Naive thymus-derived CD8-positive, alpha-beta T cell (primary cell): ENCODE data around the gene CCDC51. TPM values are rescaled to one million over a fixed set of nuclear protein-coding genes. Genes with fewer than 3 reads are reported as not detected.

ENCODE experiments used
- ATAC-seq, 2 donors: fragments of 150-1000 bp; cut with Tn5 transposase in 1 of 2; sonication (Bioruptor Pico), chemical (Tn5 transposase) in 1 of 2; 1 replicate in 1 of 2; 2 replicates in 1 of 2; pipeline ENCODE4 v1.10.0; 2021; ENCODE audit warnings: mild to moderate bottlenecking in 2 of 2, moderate library complexity in 2 of 2
- POLR2A ChIA-PET: fragments of 350-600 bp; sonication (Branson Sonifier 250); formaldehyde crosslinking; loops from one replicate; lab custom pipeline; 2021; ENCODE audit warnings: antibody characterized with exemption; lab: Charles Lee
- DNase-seq, 10 donors: peaks; one replicate each; pipeline versions ENCODE4 v3.0.0 to v3.0.0-alpha.2; 2020 to 2022
- H3K27ac Mint-ChIP-seq, 10 donors: one replicate each; pipeline ENCODE4 v1.8.0; 2020 to 2022; ENCODE audit warnings: mild to moderate bottlenecking in 10 of 10, mixed read lengths in 10 of 10, moderate library complexity in 4 of 10, inconsistent platforms in 1 of 10
- H3K27me3 Mint-ChIP-seq, 5 donors: one replicate each; pipeline ENCODE4 v1.8.0; 2021 to 2022; ENCODE audit warnings: mixed read lengths in 5 of 5
- H3K36me3 Mint-ChIP-seq, 3 donors: one replicate each; pipeline ENCODE4 v1.8.0; 2020 to 2022; ENCODE audit warnings: mixed read lengths in 3 of 3, mild to moderate bottlenecking in 2 of 3, inconsistent platforms in 1 of 3
- H3K4me1 Mint-ChIP-seq, 4 donors: one replicate each; pipeline ENCODE4 v1.8.0; 2021 to 2022; ENCODE audit warnings: mixed read lengths in 4 of 4
- H3K4me3 Mint-ChIP-seq, 10 donors: one replicate each; pipeline ENCODE4 v1.8.0; 2020 to 2022; ENCODE audit warnings: mild to moderate bottlenecking in 10 of 10, mixed read lengths in 10 of 10, moderate library complexity in 6 of 10, inconsistent platforms in 1 of 10
- H3K9me3 Mint-ChIP-seq, 9 donors: one replicate each; pipeline ENCODE4 v1.8.0; 2020 to 2022; ENCODE audit warnings: mixed read lengths in 9 of 9, mild to moderate bottlenecking in 3 of 9, inconsistent platforms in 1 of 9, moderate library complexity in 1 of 9
- polyA plus RNA-seq, 3 donors: library from polyadenylated mRNA; unstranded; fragments of 300-500 nt; fragmentation: Illumina TruSeq; gene quantifications; one replicate each; pipeline ENCODE4 v1.2.3, GENCODE V29; 2021
- total RNA-seq, 8 experiments: library from RNA in 2 of 8; stranded (reverse) in 2 of 8; gene quantifications; one replicate each; pipeline ENCODE4 v1.2.3 and lab custom pipeline; 2021 to 2026

The CCDC51 gene
- total and polyA plus RNA-seq, 5 experiments from 2014 or later, result 4.6 to 12.9 (median 8.6) TPM

DNA sequence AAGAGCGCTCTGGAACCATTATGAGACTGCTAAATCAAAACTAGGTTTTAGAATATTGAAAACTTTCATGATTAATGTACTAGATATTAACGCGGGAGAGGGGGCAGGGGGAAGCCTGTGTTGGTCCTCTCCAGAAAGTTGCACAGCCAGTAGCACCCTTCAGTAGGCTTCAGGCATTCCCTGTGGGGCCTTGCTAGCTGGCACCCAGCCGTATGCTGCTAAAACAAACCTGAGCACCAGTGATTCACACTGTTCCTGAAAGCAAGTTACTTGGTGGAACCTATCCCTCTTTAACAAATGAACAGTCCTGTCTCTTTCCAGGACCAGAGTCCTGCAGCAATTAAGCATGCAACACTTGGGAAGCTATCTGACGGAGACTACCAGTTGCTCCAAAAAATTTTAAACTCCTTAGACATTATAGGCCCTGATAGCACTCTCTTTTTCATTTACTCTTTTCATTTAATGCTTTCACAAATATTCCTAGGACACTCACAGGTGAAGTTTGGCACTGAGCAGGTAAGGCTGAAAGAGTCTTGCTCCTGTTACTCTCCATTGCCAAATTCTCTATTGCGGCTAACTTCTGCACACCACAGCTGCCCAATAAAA, 5.5 kb upstream of the CCDC51 start:
- Mint-ChIP-seq H3K27ac (peak overlapping the region; percentile 37 to 98 (median 95)), H3K9me3 (no peaks in the 10 kb centered on the region), H3K4me3 (peak overlapping the region; percentile 86 to 98 (median 92)), H3K27me3 (no peaks in the 10 kb centered on the region), H3K4me1 (peaks cover 18 to 62% (median 49%) of the 10 kb centered on the region in 4 donors), H3K36me3 (peaks cover 0 to 40% (median 3%) of the 10 kb centered on the region in 3 donors)
- DNase-seq, result no peak
- POLR2A ChIA-PET, result interaction anchor here (1.0 to 3.7 kb wide), 16 partner anchors 9 to 204 kb away, joined by 3 to 28 read pairs (median 6); partner anchors contain the start of gene ZNF589
- ATAC-seq, result no peak

DNA sequence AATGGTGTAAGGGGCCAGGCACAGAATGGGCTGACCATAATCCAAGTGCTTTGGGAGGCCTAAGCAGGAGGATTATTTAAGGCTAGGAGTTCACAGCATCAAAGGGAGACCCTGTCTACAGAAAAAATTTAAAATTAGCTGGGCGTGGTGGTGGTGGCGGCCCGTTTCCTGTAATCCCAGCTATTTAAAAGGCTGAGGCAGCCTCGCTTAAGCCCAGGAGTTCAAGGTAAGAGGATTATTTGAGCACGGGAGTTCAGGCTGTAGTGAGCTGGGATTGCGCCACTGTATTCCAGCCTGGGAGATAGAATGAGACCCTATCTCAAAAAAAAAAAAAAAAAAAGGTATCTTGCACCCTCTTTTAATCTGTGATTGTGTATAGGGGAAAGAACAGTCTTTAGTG, 2.0 kb upstream of the CCDC51 start:
- DNase-seq, result no peak
- Mint-ChIP-seq H3K9me3 (no peaks in the 10 kb centered on the region), H3K36me3 (peaks cover 0 to 40% (median 3%) of the 10 kb centered on the region in 3 donors), H3K27ac (peak overlapping the region; percentile 24 to 100 (median 99)), H3K27me3 (no peaks in the 10 kb centered on the region), H3K4me1 (peaks cover 19 to 63% (median 53%) of the 10 kb centered on the region in 4 donors), H3K4me3 (peak overlapping the region; percentile 89 to 100 (median 97))
- POLR2A ChIA-PET, result interaction anchor here (2.8 to 4.1 kb wide), 2 partner anchors 24 to 31 kb away, joined by 25 to 37 read pairs; a partner anchor contains a TSS
- no peak for ATAC-seq

GRCh38 chr3:48440590-48440958, 655 bp upstream of the CCDC51 start:
- POLR2A ChIA-PET, result interaction anchor here (0.6 to 4.1 kb wide), 17 partner anchors 10 to 589 kb away, joined by 3 to 37 read pairs (median 7); partner anchors contain the start of genes PFKFB4, PLXNB1 and SHISA5
- Mint-ChIP-seq H3K36me3 (peaks cover 0 to 40% (median 3%) of the 10 kb centered on the region in 3 donors), H3K9me3 (no peaks in the 10 kb centered on the region), H3K27me3 (no peaks in the 10 kb centered on the region), H3K27ac (peak overlapping the region; percentile 95 to 100 (median 99)), H3K4me3 (peak overlapping the region; percentile 89 to 100 (median 97)), H3K4me1 (peaks cover 12 to 52% (median 42%) of the 10 kb centered on the region in 4 donors)
- peak in 1 of 10 donors; percentile 29 for DNase-seq
- peak; percentile 2 to 5 for ATAC-seq

GRCh38 chr3:48437812-48438211, 2.1 kb downstream of the CCDC51 start:
- H3K27me3 Mint-ChIP-seq, result no peaks in the 10 kb centered on the region
- peak overlapping the region in 1 of 10 donors; percentile 18 for H3K4me3 Mint-ChIP-seq
- DNase-seq, result no peak
- peaks cover 0 to 34% (median 1%) of the 10 kb centered on the region in 3 donors for H3K36me3 Mint-ChIP-seq
- no peaks in the 10 kb centered on the region for H3K9me3 Mint-ChIP-seq
- no peak for ATAC-seq
- H3K4me1 Mint-ChIP-seq, result peaks cover 15 to 55% (median 41%) of the 10 kb centered on the region in 4 donors
- peak overlapping the region in 5 of 10 donors; percentile 44 to 99 (median 74) for H3K27ac Mint-ChIP-seq
- POLR2A ChIA-PET, result interaction anchor here (0.6 to 2.8 kb wide), 5 partner anchors 8 to 550 kb away, joined by 3 to 13 read pairs (median 12); partner anchors contain the start of genes ATRIP and SHISA5

DNA sequence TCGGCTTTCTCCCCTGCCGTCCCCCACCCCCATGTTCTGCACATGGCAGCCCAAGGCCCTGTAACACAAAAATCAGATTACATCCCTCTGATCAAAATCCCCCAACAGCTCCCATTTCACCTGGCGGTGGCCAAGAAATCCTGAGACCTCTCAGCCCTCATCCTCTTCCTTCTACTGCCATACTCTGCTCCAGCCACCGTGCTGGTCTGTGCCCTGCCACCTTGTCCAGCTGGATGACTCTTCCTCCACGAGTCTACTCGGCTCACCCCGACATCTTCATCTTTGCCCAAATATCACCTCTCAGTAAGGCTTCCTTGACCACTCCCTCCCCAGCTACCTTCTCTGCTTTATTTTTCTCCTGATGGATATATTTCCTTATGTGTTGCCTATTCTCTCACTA, 3.1 kb downstream of the CCDC51 start:
- no peaks in the 10 kb centered on the region for H3K9me3 Mint-ChIP-seq
- no peak overlapping the region for H3K27ac Mint-ChIP-seq
- POLR2A ChIA-PET, result interaction anchor here (0.7 to 2.8 kb wide), 10 partner anchors 9 to 551 kb away, joined by 3 to 13 read pairs (median 6); partner anchors contain the start of genes ATRIP and SHISA5
- no peak for ATAC-seq
- H3K4me3 Mint-ChIP-seq, result no peak overlapping the region
- H3K27me3 Mint-ChIP-seq, result no peaks in the 10 kb centered on the region
- H3K4me1 Mint-ChIP-seq, result peaks cover 15 to 46% (median 37%) of the 10 kb centered on the region in 4 donors
- DNase-seq, result no peak
- peaks cover 0 to 25% (median 1%) of the 10 kb centered on the region in 3 donors for H3K36me3 Mint-ChIP-seq

GRCh38 chr3:48436477-48436787, 3.5 kb downstream of the CCDC51 start:
- ATAC-seq (no peak), DNase-seq (no peak)
- Mint-ChIP-seq H3K4me1 (peaks cover 15 to 41% (median 33%) of the 10 kb centered on the region in 4 donors), H3K9me3 (no peaks in the 10 kb centered on the region), H3K36me3 (peaks cover 0 to 20% (median 1%) of the 10 kb centered on the region in 3 donors), H3K27ac (no peak overlapping the region), H3K4me3 (no peak overlapping the region), H3K27me3 (no peaks in the 10 kb centered on the region)
- POLR2A ChIA-PET, result interaction anchor here (0.5 to 2.8 kb wide), 13 partner anchors 10 to 176 kb away, joined by 3 to 13 read pairs (median 6); partner anchors contain the start of genes ATRIP and SHISA5

DNA sequence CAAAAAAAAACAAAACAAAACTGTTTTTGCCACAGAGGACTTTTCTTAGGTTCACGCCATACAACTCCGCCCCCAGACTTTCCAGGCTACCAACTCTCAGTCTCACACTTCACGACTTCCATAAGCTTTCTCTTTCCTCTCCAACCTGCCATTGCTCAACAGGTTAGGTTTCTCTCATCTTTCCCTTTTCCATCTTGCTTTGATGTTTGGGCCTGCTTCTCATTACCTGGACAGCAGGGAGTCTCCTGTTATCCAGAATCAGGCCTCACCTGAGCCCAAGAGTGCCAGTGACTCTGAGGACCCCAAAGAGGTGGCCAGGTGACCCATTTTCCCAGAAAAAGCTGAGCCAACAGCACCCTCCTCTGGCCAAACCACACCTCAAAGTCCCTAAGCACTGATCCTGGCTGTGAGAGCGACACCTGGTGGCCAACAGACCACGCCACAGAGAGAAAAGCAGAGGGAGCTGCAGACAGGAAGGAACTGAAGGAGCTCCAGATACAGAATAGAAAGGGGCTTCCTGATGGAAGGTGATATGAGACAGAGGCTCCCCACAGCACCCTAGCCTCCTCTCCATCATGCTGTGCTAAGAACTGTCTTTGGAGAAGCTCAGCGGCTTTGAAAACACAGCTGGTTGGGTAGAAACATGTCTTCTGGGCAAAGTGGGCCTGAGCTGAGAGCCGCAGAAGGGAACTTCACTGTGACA, 4.0 kb downstream of the CCDC51 start:
- Mint-ChIP-seq H3K27ac (no peak overlapping the region), H3K9me3 (no peaks in the 10 kb centered on the region), H3K4me3 (no peak overlapping the region), H3K36me3 (peaks cover 0 to 15% (median 1%) of the 10 kb centered on the region in 3 donors), H3K27me3 (no peaks in the 10 kb centered on the region), H3K4me1 (peaks cover 15 to 38% (median 29%) of the 10 kb centered on the region in 4 donors)
- ATAC-seq, result peak; percentile 34 to 39
- DNase-seq, result peak; percentile 75 to 92 (median 84)
- POLR2A ChIA-PET, result interaction anchor here (0.5 to 2.8 kb wide), 14 partner anchors 10 to 176 kb away, joined by 3 to 13 read pairs (median 6); partner anchors contain the start of genes ATRIP and SHISA5

DNA sequence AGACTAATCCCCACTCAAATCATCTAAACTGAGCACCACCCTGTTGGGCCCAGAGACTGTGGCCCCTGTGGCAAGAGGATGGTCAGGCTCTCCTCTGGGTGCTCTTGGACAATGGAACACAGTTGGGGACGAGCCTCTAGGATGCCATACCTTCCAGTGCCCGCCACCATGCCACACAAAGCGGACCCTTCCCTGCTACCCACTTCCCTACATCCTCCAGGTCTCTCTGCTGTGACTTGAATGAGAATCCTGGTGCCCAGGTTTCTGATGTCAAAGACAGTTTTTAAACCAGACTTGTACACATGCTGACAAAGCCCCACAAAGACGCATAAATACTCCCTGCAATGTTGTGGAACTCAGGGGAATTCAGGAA, 4.7 kb downstream of the CCDC51 start:
- ATAC-seq (no peak), DNase-seq (peak in 1 of 10 donors; percentile 26)
- POLR2A ChIA-PET, result interaction anchor here (1.1 to 2.8 kb wide), 6 partner anchors 11 to 73 kb away, joined by 3 to 13 read pairs (median 10); partner anchors contain the start of genes ATRIP and SHISA5
- peak overlapping the region in 2 of 10 donors; percentile 18 to 20 for H3K27ac Mint-ChIP-seq
- H3K4me3 Mint-ChIP-seq, result no peak overlapping the region
- H3K4me1 Mint-ChIP-seq, result peaks cover 15 to 35% (median 32%) of the 10 kb centered on the region in 4 donors
- no peaks in the 10 kb centered on the region for H3K27me3 Mint-ChIP-seq
- peaks cover 0 to 10% (median 1%) of the 10 kb centered on the region in 3 donors for H3K36me3 Mint-ChIP-seq
- H3K9me3 Mint-ChIP-seq, result no peaks in the 10 kb centered on the region

DNA sequence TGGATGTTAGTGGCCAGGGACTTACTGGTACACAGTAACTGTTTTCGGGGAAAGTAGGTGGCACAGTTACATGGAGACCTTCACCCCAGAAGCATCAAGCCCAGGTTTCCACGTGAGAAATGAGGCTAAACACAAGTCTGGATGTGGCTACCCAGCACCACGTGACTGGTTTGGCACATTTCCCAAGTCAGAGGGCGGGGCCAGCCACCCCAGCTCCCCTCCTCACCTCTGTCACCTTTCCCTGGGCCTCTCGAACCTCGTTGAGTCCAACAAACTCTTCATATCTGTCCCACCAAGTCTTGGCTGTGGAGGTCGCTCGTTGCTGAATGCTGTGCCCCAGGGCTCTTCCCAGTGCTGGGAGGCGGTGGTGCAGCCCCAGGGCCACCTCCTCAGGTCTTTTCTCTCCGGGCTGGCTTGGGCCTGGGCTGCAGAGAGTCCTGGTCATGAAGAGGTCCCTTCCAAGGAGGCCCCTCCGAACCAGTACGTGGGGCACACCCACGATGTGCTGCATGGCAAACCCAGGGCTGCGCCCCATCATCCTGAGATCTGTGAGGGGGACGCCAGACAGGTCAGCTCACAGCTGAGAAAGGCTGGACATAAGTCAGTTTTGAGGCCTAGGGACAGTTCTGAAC, 5.2 kb downstream of the CCDC51 start:
- Mint-ChIP-seq H3K4me3 (no peak overlapping the region), H3K36me3 (peaks cover 0 to 8% (median 1%) of the 10 kb centered on the region in 3 donors), H3K27ac (peak overlapping the region in 2 of 10 donors; percentile 20 to 21), H3K9me3 (no peaks in the 10 kb centered on the region), H3K4me1 (peaks cover 13 to 33% (median 31%) of the 10 kb centered on the region in 4 donors), H3K27me3 (peaks cover 0 to 2% (median 0%) of the 10 kb centered on the region in 5 donors)
- ATAC-seq, result no peak
- POLR2A ChIA-PET, result interaction anchor here (1.1 to 1.3 kb wide), 3 partner anchors 12 to 161 kb away, joined by 3 to 5 read pairs (median 4); partner anchors contain the start of gene ATRIP
- peak in 1 of 10 donors; percentile 61 for DNase-seq

- peak in 1 of 10 donors; percentile 41 for DNase-seq
- peaks cover 0 to 2% (median 0%) of the 10 kb centered on the region in 5 donors for H3K27me3 Mint-ChIP-seq
- H3K4me3 Mint-ChIP-seq, result no peak overlapping the region
- POLR2A ChIA-PET, result interaction anchor here (1.1 to 1.3 kb wide), 3 partner anchors 13 to 160 kb away, joined by 3 to 5 read pairs (median 4); partner anchors contain the start of gene ATRIP
- peaks cover 9 to 23% (median 23%) of the 10 kb centered on the region in 4 donors for H3K4me1 Mint-ChIP-seq
- ATAC-seq, result no peak
- no peaks in the 10 kb centered on the region for H3K9me3 Mint-ChIP-seq
- peak overlapping the region in 1 of 10 donors; percentile 17 for H3K27ac Mint-ChIP-seq
- H3K36me3 Mint-ChIP-seq, result peaks cover 0 to 8% (median 1%) of the 10 kb centered on the region in 3 donors
Observed at GRCh38 chr3:48433472-48434118, 6.3 kb downstream of the CCDC51 start.
